AG04449 (cell line): ENCODE results near the gene SAFB.

Source experiments
- CTCF ChIA-PET: fragments of 350-600 bp; formaldehyde crosslinking; extraction: SDS; loops from one replicate; lab custom pipeline; 2021; ENCODE audit warnings: antibody characterized with exemption; lab: Yijun Ruan, JAX
- POLR2A ChIA-PET: fragments of 400-600, 350-600 bp; formaldehyde crosslinking; extraction: SDS; loops from one replicate; lab custom pipeline; 2020; ENCODE audit warnings: antibody characterized with exemption, inconsistent platforms; lab: Yijun Ruan, JAX
- DNase-seq: peaks from one replicate; pipeline ENCODE4 v3.0.0-alpha.2; 2010; ENCODE audit warnings: low read depth, low spot score
- H3K4me3 ChIP-seq: 2 replicates; pipeline ENCODE4 v1.5.1; 2011; ENCODE audit warnings: low read depth, mild to moderate bottlenecking, control low read depth, low read length
- CTCF ChIP-seq: IDR thresholded peaks from one replicate; pipeline ENCODE4 v1.5.1; 2011; ENCODE audit warnings: mild to moderate bottlenecking, moderate library complexity, low read length, control low read depth, inconsistent platforms; ENCODE audit not compliant: insufficient read depth; ENCODE audit errors: missing control alignments

SAFB gene

GRCh38 chr19:5588906-5589676, 33.8 kb upstream of the SAFB start:
- H3K4me3 ChIP-seq: no peak overlapping the region
- POLR2A ChIA-PET: no interaction called here
- CTCF ChIA-PET: interaction anchor here (0.7 kb wide), 1 partner anchor 536 kb away, joined by 3 read pairs; no protein-coding TSS in a partner anchor
- TF ChIP-seq CTCF: no peak
- no peak for DNase-seq

GRCh38 chr19:5590151-5590864, 32.6 kb upstream of the SAFB start:
- ChIA-PET POLR2A (no interaction called here), CTCF (interaction anchor here (0.7 kb wide), 1 partner anchor 538 kb away, joined by 3 read pairs; no protein-coding TSS in a partner anchor)
- no peak for DNase-seq
- TF ChIP-seq CTCF: no peak
- H3K4me3 ChIP-seq: no peak overlapping the region

DNA sequence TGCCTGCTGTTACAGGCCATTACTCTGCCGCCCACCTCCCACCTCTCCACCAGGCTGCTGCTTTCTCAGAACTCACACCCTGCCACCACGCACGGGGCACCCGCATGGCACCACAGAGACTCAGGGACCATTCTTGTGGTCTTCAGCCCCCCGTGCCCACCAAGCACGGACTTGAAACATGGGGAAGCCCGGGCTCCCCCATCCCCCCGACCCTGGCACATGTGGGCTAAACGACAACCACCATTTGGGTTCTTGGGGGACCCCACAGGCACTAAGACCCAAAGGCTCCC, 32.1 kb upstream of the SAFB start:
- ChIA-PET POLR2A (no interaction called here), CTCF (no interaction called here)
- TF ChIP-seq CTCF: no peak
- no peak for DNase-seq
- H3K4me3 ChIP-seq: no peak overlapping the region

- no peak for TF ChIP-seq CTCF
- ChIA-PET CTCF (interaction anchor here (0.7 kb wide), 1 partner anchor 11 kb away, joined by 3 read pairs; no protein-coding TSS in a partner anchor), POLR2A (no interaction called here)
- no peak overlapping the region for H3K4me3 ChIP-seq
- no peak for DNase-seq
Measured at GRCh38 chr19:5591476-5591875, 31.4 kb upstream of the SAFB start.

- TF ChIP-seq CTCF: no peak
- DNase-seq: no peak
- POLR2A ChIA-PET: no interaction called here
- CTCF ChIA-PET: interaction anchor here (1.2 to 1.4 kb wide), 2 partner anchors 9 to 13 kb away, joined by 6 to 7 read pairs; no protein-coding TSS in a partner anchor
- H3K4me3 ChIP-seq: no peak overlapping the region
Measured at GRCh38 chr19:5592531-5593342, 30.1 kb upstream of the SAFB start.
